ENCODE data around the gene FBXL19.

DNA sequence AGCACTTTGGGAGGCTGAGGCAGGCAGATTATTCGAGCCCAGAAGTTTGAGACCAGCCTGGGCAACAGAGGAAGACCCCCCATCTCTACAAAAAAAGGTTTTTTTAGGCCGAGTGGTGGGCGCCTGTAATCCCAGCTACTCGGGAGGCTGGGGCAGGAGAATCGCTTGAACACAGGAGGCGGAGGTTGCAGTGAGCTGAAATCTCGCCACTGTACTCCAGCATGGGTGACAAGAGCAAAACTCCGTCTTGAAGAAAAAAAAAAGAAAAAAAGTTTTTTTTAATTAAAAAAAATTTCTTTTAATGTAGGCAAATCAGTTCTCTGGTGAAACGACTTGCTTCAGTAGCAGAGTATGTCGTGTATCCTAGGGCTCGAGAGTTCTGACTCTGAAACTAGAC lies 72.6 kb downstream of the FBXL19 start:
- TF ChIP-seq EZH2phosphoT487 (IDR thresholded peaks at IDR 0.05; ENCODE audit: insufficient read depth, low read depth): no peak
- TF ChIP-seq EZH2 (IDR thresholded peaks at IDR 0.05; ENCODE audit: insufficient read depth, poor library complexity, severe bottlenecking): no peak
